ENCODE results near the gene RGS7. TPM values are rescaled to one million over a fixed set of nuclear protein-coding genes. Genes with fewer than 3 reads are reported as not detected.
"Not testable (repeated sequence)": the region's sequence is repeated elsewhere in the genome, so short reads cannot be mapped to it uniquely, and the experiment has no call there.

The RGS7 gene
- total RNA-seq, 1 experiment from 2014 or later = 0.37 TPM

DNA sequence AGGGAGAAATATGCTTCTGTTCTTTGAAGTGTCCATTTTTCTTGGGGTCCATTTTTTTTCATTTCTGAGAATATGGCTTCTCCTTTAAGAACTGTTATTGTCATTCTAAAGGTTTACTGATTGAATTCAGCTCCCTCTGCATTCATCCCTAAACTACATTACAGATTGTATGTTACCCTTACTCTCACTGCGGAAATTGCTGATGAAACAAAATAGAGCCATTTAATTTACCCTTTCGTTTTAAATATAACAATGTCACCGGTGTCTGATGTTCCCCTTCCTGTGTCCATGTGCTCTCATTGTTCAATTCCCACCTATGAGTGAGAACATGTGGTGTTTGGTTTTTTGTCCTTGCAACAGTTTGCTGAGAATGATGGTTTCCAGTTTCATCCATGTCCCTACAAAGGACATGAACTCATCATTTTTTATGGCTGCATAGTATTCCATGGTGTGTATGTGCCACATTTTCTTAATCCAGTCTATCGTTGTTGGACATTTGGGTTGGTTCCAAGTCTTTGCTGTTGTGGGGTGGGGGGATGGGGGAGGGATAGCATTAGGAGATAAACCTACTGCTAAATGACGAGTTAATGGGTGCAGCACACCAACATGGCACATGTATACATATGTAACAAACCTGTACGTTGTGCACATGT, 474.2 kb downstream of the RGS7 start:
- H3K27ac ChIP-seq; H3K36me3 ChIP-seq; H3K27me3 ChIP-seq (replicated peaks); H3K9me3 ChIP-seq (replicated peaks); DNase-seq (ENCODE audit: low read depth in 1 of 2, low spot score in 2 of 2); H3K4me1 ChIP-seq (replicated peaks); H3K4me3 ChIP-seq: not testable (repeated sequence)

DNA sequence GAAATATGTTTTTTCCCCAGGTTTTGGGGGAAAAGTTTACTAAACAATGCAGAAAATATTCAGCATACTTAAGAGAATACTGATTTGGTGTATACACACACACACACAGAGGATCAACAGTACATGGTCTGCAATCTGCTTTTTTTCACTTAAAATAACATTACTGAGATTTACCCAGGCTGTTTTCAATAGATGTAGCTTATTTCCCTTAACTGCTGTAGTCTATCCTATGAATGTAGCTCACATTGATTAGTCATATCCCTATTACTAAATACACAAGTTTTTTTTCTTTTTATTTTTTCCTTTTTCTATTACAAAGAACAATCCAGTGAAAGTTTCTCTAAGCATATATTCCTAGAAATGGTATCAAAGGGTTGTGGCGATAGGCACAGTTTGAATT, 478.4 kb downstream of the RGS7 start:
- Histone ChIP-seq H3K9me3 (replicated peaks) (no peaks in the 10 kb centered on the region), H3K27ac (no peak overlapping the region), H3K27me3 (replicated peaks) (no peaks in the 10 kb centered on the region), H3K4me3 (no peak overlapping the region), H3K36me3 (no peaks in the 10 kb centered on the region), H3K4me1 (replicated peaks) (no peaks in the 10 kb centered on the region)
- no peak for DNase-seq (ENCODE audit: low read depth in 1 of 2, low spot score in 2 of 2)

DNA sequence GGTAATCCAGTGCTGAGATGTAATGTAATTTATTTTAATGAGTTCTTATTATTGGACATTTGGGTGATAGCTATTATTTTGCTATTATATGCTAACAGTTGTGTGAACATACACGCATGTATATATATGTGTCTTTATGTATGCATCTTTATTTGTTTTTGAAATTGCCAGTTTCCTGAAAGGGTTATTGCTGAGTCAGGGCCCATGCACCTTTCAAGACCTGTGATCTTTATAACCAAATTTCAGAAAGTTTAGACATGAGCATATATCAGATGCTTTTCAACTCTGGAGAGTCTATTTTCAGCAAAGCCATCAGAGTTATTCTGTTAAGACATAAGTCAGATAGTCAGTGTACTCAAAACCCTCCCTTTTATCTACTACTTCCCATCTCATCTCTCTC, 479.4 kb downstream of the RGS7 start:
- no peaks in the 10 kb centered on the region for H3K27me3 ChIP-seq (replicated peaks)

DNA sequence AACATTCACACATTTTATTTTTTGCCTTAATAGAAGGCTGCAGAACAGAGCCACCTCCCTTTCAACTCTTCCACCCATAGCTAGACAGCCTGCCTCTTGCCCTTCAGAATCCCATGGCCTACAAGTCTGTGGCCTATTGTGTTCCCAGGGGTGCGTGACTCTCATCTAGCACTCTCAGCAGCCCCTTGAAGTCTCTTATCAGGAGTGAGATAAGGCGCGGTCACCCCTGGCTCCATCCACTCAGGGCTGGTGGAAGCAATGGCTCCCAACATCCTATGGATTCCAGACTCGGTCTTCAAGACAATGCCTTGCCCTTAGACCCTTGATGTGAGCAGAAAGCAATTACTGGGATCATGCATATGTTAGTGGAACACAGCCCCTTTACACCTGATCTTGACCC, 480.9 kb downstream of the RGS7 start:
- Histone ChIP-seq H3K27ac (no peak overlapping the region), H3K27me3 (replicated peaks) (no peaks in the 10 kb centered on the region), H3K4me3 (no peak overlapping the region), H3K9me3 (replicated peaks) (no peaks in the 10 kb centered on the region), H3K4me1 (replicated peaks) (no peaks in the 10 kb centered on the region), H3K36me3 (no peaks in the 10 kb centered on the region)
- DNase-seq (ENCODE audit: low read depth in 1 of 2, low spot score in 2 of 2) = no peak

More for the DNA sequence above, 479.4 kb downstream of the RGS7 start:
- Histone ChIP-seq H3K27ac (no peak overlapping the region), H3K9me3 (replicated peaks) (no peaks in the 10 kb centered on the region), H3K36me3 (no peaks in the 10 kb centered on the region), H3K4me3 (no peak overlapping the region), H3K4me1 (replicated peaks) (no peaks in the 10 kb centered on the region)
- no peak for DNase-seq (ENCODE audit: low read depth in 1 of 2, low spot score in 2 of 2)

DNA sequence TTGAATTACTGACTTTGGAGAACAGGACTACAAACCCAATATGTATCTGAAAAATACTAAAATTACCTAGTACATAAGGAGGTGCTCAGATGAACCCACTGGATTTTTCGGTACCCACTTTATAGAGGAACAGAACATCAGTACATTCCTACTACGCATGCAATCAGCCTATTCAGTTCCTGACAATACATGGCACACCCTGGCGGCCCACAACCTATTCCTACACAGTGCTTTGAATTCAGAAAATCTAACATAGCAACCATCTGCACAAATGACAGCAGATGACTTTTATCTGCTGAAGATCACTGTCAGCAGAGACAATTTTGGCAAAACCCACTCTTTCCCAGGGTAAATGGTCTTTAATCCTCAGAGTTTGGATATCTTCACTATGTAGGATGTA, 487.9 kb downstream of the RGS7 start:
- H3K9me3 ChIP-seq (replicated peaks) = no peaks in the 10 kb centered on the region
- H3K36me3 ChIP-seq = no peaks in the 10 kb centered on the region
- no peak overlapping the region for H3K27ac ChIP-seq
- H3K4me1 ChIP-seq (replicated peaks) = no peaks in the 10 kb centered on the region
- DNase-seq (ENCODE audit: low read depth in 1 of 2, low spot score in 2 of 2) = no peak
- H3K27me3 ChIP-seq (replicated peaks) = no peaks in the 10 kb centered on the region
- no peak overlapping the region for H3K4me3 ChIP-seq

DNA sequence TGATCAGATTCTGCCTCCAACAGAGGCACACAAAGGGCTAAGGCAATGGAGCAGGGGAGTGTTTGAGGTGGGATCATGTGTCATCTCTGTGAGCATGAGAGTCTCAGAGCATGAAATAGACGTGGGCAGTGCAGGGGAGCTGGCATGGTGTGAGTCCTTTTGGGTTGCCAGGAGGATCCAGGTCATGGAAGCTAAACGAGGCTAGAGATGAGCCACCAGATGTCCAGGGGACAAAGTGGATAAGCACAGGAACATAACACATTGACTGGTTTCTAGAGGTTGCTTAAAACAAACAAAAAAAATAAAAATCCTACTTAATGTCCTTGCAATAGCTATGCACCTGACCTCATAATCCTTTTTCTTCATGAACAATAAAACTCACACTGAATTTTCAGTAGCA, 490.3 kb downstream of the RGS7 start:
- no peak for DNase-seq (ENCODE audit: low read depth in 1 of 2, low spot score in 2 of 2)
- Histone ChIP-seq H3K27ac (no peak overlapping the region), H3K4me1 (replicated peaks) (no peaks in the 10 kb centered on the region), H3K9me3 (replicated peaks) (no peaks in the 10 kb centered on the region), H3K36me3 (no peaks in the 10 kb centered on the region), H3K27me3 (replicated peaks) (no peaks in the 10 kb centered on the region), H3K4me3 (no peak overlapping the region)

DNA sequence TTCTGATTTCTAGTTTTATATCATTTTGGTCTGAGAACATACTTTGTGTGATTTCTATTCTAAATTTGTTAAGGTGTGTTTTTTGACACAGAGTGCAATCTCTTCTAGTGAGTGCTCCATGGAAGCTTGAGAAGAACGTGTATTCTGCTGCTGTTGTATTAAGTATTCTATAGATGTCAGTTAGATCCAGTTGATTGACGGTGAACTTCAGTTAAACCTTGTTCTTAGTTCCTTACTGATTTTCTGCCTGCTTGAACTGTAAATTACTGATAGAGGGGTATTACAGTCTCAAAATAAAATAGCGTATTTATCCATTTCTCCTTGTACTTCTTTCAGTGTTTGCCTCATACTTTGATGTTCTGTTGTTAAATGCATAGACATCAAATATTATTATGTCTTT, 497.0 kb downstream of the RGS7 start:
- H3K27me3 ChIP-seq (replicated peaks) = no peaks in the 10 kb centered on the region
- DNase-seq (ENCODE audit: low read depth in 1 of 2, low spot score in 2 of 2) = no peak
- H3K36me3 ChIP-seq = no peaks in the 10 kb centered on the region
- no peak overlapping the region for H3K27ac ChIP-seq
- H3K9me3 ChIP-seq (replicated peaks) = no peaks in the 10 kb centered on the region
- H3K4me1 ChIP-seq (replicated peaks) = no peaks in the 10 kb centered on the region
- no peak overlapping the region for H3K4me3 ChIP-seq

DNA sequence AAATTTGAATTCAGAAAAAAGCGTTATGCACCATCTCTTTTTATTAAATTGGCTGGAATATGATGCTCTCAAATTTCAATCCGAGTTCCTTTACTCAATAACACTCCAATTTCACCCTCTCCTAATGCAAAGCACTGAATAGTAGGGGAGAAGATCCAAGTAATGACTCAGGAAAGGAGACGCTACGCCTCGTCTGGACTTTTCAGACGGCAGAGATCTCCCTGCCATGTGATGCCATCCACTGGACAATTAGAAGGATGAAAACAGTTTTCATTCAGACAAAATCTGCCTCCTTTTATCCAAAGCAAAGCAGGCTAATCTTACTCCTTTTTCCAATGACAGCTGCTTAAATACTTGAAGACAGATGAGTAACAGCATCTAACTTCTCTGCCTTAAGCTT, 502.6 kb downstream of the RGS7 start:
- no peak overlapping the region for H3K27ac ChIP-seq
- H3K4me3 ChIP-seq = no peak overlapping the region
- H3K9me3 ChIP-seq (replicated peaks) = no peaks in the 10 kb centered on the region
- no peaks in the 10 kb centered on the region; the same call in 1 of the 2 replicates for H3K4me1 ChIP-seq (replicated peaks)
- no peaks in the 10 kb centered on the region for H3K27me3 ChIP-seq (replicated peaks)
- no peaks in the 10 kb centered on the region for H3K36me3 ChIP-seq
- DNase-seq (ENCODE audit: low read depth in 1 of 2, low spot score in 2 of 2) = peak in 1 of 2 experiments; percentile 9

DNA sequence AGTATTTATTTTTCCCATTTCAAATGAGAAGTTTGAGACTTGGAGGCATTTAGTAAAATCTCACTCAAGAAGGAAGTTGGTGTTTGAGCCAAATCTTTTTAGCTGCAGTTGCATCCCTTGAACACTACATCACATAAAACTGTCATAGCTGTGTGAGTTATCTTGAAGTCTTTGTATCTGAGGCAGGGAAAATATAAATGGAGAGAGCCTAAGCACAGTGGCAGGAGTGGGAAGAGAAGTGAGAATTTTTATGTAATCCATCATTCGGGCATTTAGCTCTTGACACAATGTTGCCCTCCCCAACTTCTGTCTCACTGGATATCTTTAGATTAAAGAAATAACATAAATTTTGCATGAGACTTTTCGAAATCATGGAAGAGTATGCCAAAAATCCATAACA, 509.7 kb downstream of the RGS7 start:
- no peaks in the 10 kb centered on the region for H3K27me3 ChIP-seq (replicated peaks)
- no peak overlapping the region for H3K4me3 ChIP-seq
- no peak overlapping the region for H3K27ac ChIP-seq
- no peak for DNase-seq (ENCODE audit: low read depth in 1 of 2, low spot score in 2 of 2)
- peaks cover 12% of the 10 kb centered on the region for H3K4me1 ChIP-seq (replicated peaks)
- H3K9me3 ChIP-seq (replicated peaks) = no peaks in the 10 kb centered on the region
- no peaks in the 10 kb centered on the region for H3K36me3 ChIP-seq

DNA sequence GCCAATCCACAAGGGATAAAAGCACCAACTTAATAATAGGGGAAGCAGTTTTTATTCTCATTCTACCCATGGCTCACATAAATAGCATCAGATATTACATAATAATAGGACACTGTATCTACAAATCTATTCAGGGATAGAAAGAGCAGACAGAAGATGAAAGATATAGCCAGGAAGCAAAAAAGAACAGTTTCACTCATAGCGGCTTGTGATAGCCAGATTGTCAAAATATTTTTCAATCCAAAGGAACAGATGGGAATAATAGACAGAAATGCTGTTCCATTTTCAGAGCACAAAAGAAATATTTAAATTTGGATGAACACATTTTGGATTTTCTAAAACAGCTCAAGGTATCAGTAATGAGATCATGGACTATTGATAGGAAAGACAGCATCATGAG, 512.5 kb downstream of the RGS7 start:
- Histone ChIP-seq H3K27me3 (replicated peaks) (no peaks in the 10 kb centered on the region), H3K36me3 (no peaks in the 10 kb centered on the region), H3K9me3 (replicated peaks) (no peaks in the 10 kb centered on the region), H3K4me1 (replicated peaks) (peaks cover 12% of the 10 kb centered on the region), H3K4me3 (no peak overlapping the region), H3K27ac (no peak overlapping the region)
- DNase-seq (ENCODE audit: low read depth in 1 of 2, low spot score in 2 of 2) = no peak

DNA sequence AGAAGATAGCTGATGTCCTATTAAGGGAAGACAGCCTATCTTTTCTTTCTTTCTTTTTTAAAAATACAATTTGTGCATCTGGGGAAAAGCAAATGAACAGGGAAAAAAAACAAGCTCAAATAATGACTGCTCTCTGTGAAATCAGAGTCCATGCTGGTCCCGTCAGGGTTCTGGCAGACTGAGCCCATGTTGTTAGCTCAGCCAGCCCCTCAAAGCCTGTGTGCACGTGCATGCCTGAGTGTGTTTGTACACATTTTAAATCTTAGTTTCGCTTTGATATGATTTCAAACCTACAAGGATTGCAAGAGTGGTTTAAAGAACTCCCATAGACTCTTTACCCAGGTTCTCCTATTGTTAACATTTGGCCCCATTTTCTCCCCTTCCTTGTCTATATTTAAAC, 513.2 kb downstream of the RGS7 start:
- Histone ChIP-seq H3K4me3 (no peak overlapping the region), H3K4me1 (replicated peaks) (peaks cover 12% of the 10 kb centered on the region), H3K9me3 (replicated peaks) (no peaks in the 10 kb centered on the region), H3K36me3 (no peaks in the 10 kb centered on the region), H3K27me3 (replicated peaks) (no peaks in the 10 kb centered on the region), H3K27ac (no peak overlapping the region)
- DNase-seq (ENCODE audit: low read depth in 1 of 2, low spot score in 2 of 2) = no peak

DNA sequence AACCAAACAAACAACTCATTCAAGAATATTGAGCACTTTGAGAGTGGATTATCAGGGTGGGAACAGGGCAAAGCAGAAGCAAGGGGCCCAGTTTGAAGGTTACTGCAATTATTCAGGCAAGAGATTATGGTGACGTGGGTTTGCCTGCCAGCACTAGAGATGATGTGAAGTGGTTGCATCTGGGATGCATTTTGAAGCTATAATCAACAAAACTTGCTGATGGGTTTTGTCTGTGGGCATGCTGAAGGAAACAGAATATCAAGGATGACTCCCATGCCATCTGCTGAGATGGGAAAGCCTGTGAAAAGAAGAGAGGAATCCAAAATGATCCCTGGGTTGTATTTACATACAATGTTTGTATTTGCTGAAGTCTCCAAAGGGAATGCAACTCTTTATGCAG, 520.7 kb downstream of the RGS7 start:
- Histone ChIP-seq H3K9me3 (replicated peaks) (no peaks in the 10 kb centered on the region), H3K4me1 (replicated peaks) (no peaks in the 10 kb centered on the region), H3K4me3 (no peak overlapping the region), H3K27ac (no peak overlapping the region), H3K36me3 (no peaks in the 10 kb centered on the region), H3K27me3 (replicated peaks) (no peaks in the 10 kb centered on the region)
- no peak for DNase-seq (ENCODE audit: low read depth in 1 of 2, low spot score in 2 of 2)

DNA sequence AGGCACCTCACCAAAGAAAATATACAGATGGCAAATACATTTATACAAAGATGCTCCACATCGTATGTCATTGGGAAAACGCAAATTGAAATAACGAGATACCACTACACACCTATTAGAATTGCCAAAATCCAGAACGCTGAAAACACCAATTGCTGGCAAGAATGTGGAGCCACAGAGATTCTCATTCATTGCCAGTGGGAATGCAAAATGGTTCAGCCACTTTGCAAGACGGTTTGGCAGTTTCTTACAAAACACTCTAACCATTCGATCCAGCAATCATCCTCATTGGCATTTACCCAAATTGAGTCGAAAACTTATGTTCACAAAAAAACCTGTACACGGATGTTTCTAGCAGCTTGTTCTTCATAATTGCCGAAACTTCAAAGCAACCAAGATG, 521.7 kb downstream of the RGS7 start:
- no peaks in the 10 kb centered on the region for H3K9me3 ChIP-seq (replicated peaks)
- no peaks in the 10 kb centered on the region for H3K36me3 ChIP-seq
- no peak for DNase-seq (ENCODE audit: low read depth in 1 of 2, low spot score in 2 of 2)
- no peaks in the 10 kb centered on the region for H3K27me3 ChIP-seq (replicated peaks)
- H3K4me1 ChIP-seq (replicated peaks) = no peaks in the 10 kb centered on the region
- no peak overlapping the region for H3K4me3 ChIP-seq
- no peak overlapping the region for H3K27ac ChIP-seq

DNA sequence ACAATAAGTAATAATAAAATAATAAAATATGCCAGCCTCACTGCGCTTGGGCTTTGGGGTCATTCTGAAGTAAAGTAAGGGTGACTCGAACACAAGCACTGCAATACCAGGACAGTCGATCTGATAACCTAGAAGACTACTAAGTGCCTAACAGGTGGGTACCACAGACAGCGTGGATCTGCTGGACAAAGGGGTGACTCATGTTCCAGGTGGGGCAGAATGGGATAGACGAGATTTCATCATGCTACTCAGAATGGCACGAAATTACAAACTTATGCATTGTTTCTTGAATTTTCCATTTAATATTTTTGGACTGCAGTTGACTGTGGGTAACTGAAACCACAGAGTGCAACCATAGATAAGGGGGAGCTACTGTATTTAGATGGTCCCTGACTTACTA, 523.9 kb downstream of the RGS7 start:
- Histone ChIP-seq H3K36me3 (no peaks in the 10 kb centered on the region), H3K9me3 (replicated peaks) (no peaks in the 10 kb centered on the region), H3K27ac (no peak overlapping the region), H3K27me3 (replicated peaks) (no peaks in the 10 kb centered on the region), H3K4me1 (replicated peaks) (no peaks in the 10 kb centered on the region), H3K4me3 (no peak overlapping the region)
- no peak for DNase-seq (ENCODE audit: low read depth in 1 of 2, low spot score in 2 of 2)

DNA sequence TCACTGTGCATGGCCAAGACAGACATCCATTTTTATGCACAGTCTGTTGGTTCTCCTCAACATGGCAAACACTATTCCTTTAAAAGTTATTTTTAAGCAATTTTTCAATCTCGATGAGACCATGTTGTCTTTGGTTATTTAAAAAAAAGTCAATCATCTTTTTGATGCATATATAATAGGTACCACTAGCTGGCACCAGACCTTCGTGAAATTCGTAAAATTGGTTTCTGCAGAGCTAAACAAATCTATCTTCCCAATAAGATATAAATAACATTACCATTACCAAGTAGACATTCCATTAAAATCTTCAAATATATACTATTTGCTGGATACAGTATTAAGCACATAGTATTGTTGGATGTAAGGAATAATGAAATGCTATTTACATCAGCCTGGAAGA, 525.1 kb downstream of the RGS7 start:
- Histone ChIP-seq H3K9me3 (replicated peaks) (no peaks in the 10 kb centered on the region), H3K27ac (no peak overlapping the region), H3K27me3 (replicated peaks) (no peaks in the 10 kb centered on the region), H3K36me3 (no peaks in the 10 kb centered on the region), H3K4me1 (replicated peaks) (no peaks in the 10 kb centered on the region), H3K4me3 (no peak overlapping the region)
- DNase-seq (ENCODE audit: low read depth in 1 of 2, low spot score in 2 of 2) = no peak

Data from SJSA1 (cell line).